Nephron (organoid): ENCODE results near the gene ADCY2.

ENCODE experiments used
- H3K27ac Mint-ChIP-seq, 3 experiments: 2 replicates each; pipeline ENCODE4 v1.8.0; 2020; ENCODE audit warnings: mixed read lengths in 3 of 3, mild to moderate bottlenecking in 2 of 3, moderate library complexity in 1 of 3
- H3K27me3 Mint-ChIP-seq: 2 replicates; pipeline ENCODE4 v1.8.0; 2021; ENCODE audit warnings: low read depth, mild to moderate bottlenecking, moderate library complexity, mixed read lengths
- H3K36me3 Mint-ChIP-seq: 2 replicates; pipeline ENCODE4 v1.8.0; 2020; ENCODE audit warnings: low read depth, mixed read lengths
- H3K4me1 Mint-ChIP-seq: 2 replicates; pipeline ENCODE4 v1.8.0; 2020; ENCODE audit warnings: mixed read lengths
- H3K4me3 Mint-ChIP-seq, 3 experiments: 2 replicates each; pipeline ENCODE4 v1.8.0; 2020; ENCODE audit warnings: mild to moderate bottlenecking in 3 of 3, mixed read lengths in 3 of 3, moderate library complexity in 2 of 3
- H3K9me3 Mint-ChIP-seq: 2 replicates; pipeline ENCODE4 v1.8.0; 2020; ENCODE audit warnings: mixed read lengths
- CTCF ChIP-seq, 3 experiments: fragments of 200-600 bp; sonication (generic); IDR thresholded peaks; one replicate each; pipeline ENCODE4 v1.5.0; 2021; ENCODE audit warnings: antibody characterized with exemption in 3 of 3; ENCODE audit not compliant: unreplicated experiment in 3 of 3

The ADCY2 gene

GRCh38 chr5:7467179-7467578 lies 71.2 kb downstream of the ADCY2 start:
- H3K27me3 Mint-ChIP-seq: no peaks in the 10 kb centered on the region
- H3K9me3 Mint-ChIP-seq: peaks cover 12% of the 10 kb centered on the region
- no peak for TF ChIP-seq CTCF (IDR thresholded peaks at IDR 0.05; ENCODE audit: unreplicated experiment in 3 of 3)
- H3K27ac Mint-ChIP-seq: no peak overlapping the region
- H3K4me3 Mint-ChIP-seq: no peak overlapping the region
- H3K36me3 Mint-ChIP-seq: peaks cover 6% of the 10 kb centered on the region
- H3K4me1 Mint-ChIP-seq: no peaks in the 10 kb centered on the region

- TF ChIP-seq CTCF (IDR thresholded peaks at IDR 0.05; ENCODE audit: unreplicated experiment in 3 of 3): no peak
- Mint-ChIP-seq H3K27ac (no peak overlapping the region), H3K36me3 (peaks cover 6% of the 10 kb centered on the region), H3K9me3 (peaks cover 14% of the 10 kb centered on the region), H3K27me3 (no peaks in the 10 kb centered on the region), H3K4me3 (no peak overlapping the region), H3K4me1 (no peaks in the 10 kb centered on the region)
These were observed 72.8 kb downstream of the ADCY2 start for GRCh38 chr5:7468742-7469141.

- H3K4me3 Mint-ChIP-seq: no peak overlapping the region
- no peak for TF ChIP-seq CTCF (IDR thresholded peaks at IDR 0.05; ENCODE audit: unreplicated experiment in 3 of 3)
These were observed 75.8 kb downstream of the ADCY2 start for GRCh38 chr5:7471710-7472109.

GRCh38 chr5:7473115-7473514 lies 77.2 kb downstream of the ADCY2 start:
- Mint-ChIP-seq H3K27ac (no peak overlapping the region), H3K4me1 (no peaks in the 10 kb centered on the region), H3K9me3 (peaks cover 17% of the 10 kb centered on the region), H3K4me3 (no peak overlapping the region), H3K27me3 (no peaks in the 10 kb centered on the region), H3K36me3 (peaks cover 10% of the 10 kb centered on the region)
- TF ChIP-seq CTCF (IDR thresholded peaks at IDR 0.05; ENCODE audit: unreplicated experiment in 3 of 3): no peak

More at GRCh38 chr5:7471710-7472109, 75.8 kb downstream of the ADCY2 start:
- no peaks in the 10 kb centered on the region for H3K4me1 Mint-ChIP-seq
- no peak overlapping the region for H3K27ac Mint-ChIP-seq
- no peaks in the 10 kb centered on the region for H3K27me3 Mint-ChIP-seq
- peaks cover 17% of the 10 kb centered on the region for H3K9me3 Mint-ChIP-seq
- peaks cover 10% of the 10 kb centered on the region for H3K36me3 Mint-ChIP-seq

- H3K9me3 Mint-ChIP-seq: peaks cover 17% of the 10 kb centered on the region
- no peak overlapping the region for H3K27ac Mint-ChIP-seq
- H3K27me3 Mint-ChIP-seq: no peaks in the 10 kb centered on the region
- no peaks in the 10 kb centered on the region for H3K4me1 Mint-ChIP-seq
- H3K4me3 Mint-ChIP-seq: no peak overlapping the region
- no peak for TF ChIP-seq CTCF (IDR thresholded peaks at IDR 0.05; ENCODE audit: unreplicated experiment in 3 of 3)
- peaks cover 10% of the 10 kb centered on the region for H3K36me3 Mint-ChIP-seq
These were observed 77.8 kb downstream of the ADCY2 start for GRCh38 chr5:7473668-7474215.

- Mint-ChIP-seq H3K4me3 (no peak overlapping the region), H3K4me1 (no peaks in the 10 kb centered on the region), H3K27me3 (no peaks in the 10 kb centered on the region), H3K9me3 (peaks cover 17% of the 10 kb centered on the region), H3K27ac (no peak overlapping the region), H3K36me3 (peaks cover 10% of the 10 kb centered on the region)
- TF ChIP-seq CTCF (IDR thresholded peaks at IDR 0.05; ENCODE audit: unreplicated experiment in 3 of 3): no peak
These were observed 79.0 kb downstream of the ADCY2 start for GRCh38 chr5:7474821-7475403.
